Fibroblast of peridontal ligament (primary cell): Measurements from ENCODE around the gene PLXDC2.

ENCODE experiments used
- DNase-seq: peaks from one replicate; pipeline ENCODE4 v3.0.0-alpha.2; 2010; ENCODE audit errors: extremely low read depth

PLXDC2 gene

GRCh38 chr10:20271490-20271889 is 455.3 kb downstream of the PLXDC2 start:
- DNase-seq, result no peak

DNA sequence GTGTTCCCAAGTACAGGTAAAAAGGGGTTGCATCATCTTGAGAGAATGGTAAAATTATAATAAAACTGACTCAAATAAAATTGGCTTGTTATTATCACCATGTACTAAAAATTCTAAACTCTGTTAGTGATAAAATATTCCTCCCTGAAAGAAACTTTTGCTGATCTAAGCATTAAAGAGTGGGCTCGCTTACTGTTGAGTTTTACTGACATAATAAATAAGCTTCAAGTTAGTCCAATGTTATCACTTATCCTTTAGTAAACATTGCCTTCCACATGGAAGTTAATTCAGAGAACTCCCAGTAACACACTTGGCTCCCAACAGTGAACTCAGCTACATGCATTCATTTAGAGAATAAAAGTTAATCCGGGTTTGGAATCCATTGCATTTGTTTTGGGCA is 456.4 kb downstream of the PLXDC2 start:
- DNase-seq, result no peak

DNA sequence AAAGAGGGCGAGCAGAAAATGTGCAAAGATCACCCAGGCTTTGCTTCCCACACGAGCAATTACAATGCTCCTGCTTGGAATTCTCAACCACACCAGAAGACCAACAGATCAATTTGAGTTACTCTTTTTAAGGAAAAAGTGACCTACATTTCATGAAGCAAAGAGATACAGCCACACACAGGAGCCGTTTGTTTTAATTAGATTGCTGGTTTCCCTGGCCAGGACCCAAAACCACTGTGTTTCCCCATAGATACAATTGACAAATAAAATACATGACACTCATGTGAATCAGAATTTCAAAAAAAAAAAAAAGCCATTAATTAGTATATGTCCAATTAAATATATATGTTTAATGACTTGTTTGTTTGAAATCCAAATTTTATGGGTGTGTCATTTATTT is 458.3 kb downstream of the PLXDC2 start:
- no peak for DNase-seq

- DNase-seq, result no peak
Observed at GRCh38 chr10:20276127-20276979, 460.1 kb downstream of the PLXDC2 start.

- no peak for DNase-seq
Observed at GRCh38 chr10:20277820-20278219, 461.6 kb downstream of the PLXDC2 start.

GRCh38 chr10:20281579-20281978 is 465.3 kb downstream of the PLXDC2 start:
- no peak for DNase-seq

DNA sequence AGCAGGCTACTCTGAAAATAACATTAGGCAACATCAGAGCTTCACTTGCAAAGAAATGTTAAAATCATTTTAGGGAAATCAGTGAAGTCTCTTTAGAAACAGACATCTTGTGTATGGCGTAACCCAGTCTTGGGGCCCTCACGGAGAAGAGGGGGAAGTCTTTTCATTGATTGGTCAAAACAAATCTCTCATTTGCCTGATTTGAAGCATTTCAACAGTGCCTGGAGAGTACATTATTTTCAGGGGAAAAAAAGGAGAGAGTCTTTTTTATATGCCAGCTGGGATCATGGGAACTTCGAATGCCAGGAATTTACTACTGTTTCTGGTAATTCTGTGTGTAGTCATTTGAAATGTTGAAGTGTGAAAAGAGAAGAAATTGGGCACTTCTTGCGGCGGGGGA is 471.4 kb downstream of the PLXDC2 start:
- no peak for DNase-seq

- DNase-seq, result no peak
Observed at GRCh38 chr10:20288060-20288459, 471.8 kb downstream of the PLXDC2 start.

DNA sequence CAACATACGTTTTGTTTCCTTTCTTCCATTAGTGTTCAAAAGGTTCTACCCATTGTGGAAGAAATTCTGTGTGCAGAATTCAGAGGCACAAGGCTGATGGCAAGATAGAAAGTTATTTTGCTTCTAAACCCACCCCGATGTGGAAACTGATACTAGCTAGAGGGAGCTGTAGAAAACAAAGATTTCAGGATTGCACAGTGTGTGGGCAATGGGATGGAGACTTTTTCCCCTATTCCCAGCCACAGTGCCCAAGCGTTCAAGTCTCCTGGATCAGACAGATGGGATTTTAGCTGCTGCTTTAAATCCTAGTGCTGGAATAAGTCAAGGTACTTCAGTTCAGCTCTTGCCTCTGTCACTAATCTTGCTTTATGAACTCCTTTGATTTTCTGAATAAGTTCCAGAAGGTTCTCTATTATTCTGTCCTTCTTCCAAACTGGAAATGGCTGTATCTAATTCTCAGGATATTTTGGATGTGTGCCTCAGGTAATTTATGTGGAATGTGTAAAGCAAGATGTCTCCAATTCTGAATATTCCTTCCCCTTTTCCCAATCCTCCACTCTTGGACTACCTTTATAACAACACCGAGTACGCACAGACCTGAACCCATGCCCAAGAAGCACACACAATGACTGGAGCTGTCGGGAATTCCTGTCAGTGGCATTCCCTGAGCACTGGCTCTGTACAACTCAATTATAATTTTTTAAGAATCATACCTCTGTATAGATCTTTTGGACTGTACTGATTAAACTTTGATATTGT is 473.0 kb downstream of the PLXDC2 start:
- DNase-seq, result no peak

- DNase-seq, result no peak
Observed at GRCh38 chr10:20298417-20298816, 482.2 kb downstream of the PLXDC2 start.

DNA sequence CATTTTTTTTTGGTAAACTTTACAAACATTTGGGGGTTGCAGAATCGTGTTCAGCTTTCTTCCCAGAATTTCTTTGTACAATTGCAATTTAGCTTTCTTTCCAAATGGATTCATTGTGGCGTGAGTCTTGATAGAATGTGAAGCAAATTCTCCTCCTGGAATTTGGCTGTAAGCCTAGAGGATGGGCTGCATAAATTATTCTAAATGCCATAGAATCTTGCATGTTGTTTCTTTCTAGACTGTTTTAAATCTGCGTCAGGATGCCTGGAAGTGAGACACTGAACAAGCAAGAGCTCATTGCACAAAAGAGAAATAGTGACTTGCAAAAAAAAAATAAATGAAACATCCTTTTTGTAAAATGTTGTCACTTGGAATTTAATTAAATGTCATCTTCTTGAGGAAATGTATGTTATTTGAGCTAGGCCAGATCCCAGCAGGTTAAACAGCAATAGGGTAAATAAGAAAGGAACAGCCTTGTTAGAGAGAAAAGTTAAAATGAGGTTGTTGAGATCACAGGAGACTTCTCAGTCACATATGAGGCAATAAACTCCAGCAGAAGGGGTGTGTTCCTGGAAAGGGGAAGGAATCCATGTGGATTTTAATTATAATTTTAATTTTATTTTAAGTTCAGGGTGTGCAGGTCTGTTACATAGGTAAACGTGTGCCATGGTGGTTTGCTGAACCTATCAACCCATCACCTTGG is 483.0 kb downstream of the PLXDC2 start:
- DNase-seq, result no peak

GRCh38 chr10:20300735-20301134 is 484.5 kb downstream of the PLXDC2 start:
- no peak for DNase-seq

DNA sequence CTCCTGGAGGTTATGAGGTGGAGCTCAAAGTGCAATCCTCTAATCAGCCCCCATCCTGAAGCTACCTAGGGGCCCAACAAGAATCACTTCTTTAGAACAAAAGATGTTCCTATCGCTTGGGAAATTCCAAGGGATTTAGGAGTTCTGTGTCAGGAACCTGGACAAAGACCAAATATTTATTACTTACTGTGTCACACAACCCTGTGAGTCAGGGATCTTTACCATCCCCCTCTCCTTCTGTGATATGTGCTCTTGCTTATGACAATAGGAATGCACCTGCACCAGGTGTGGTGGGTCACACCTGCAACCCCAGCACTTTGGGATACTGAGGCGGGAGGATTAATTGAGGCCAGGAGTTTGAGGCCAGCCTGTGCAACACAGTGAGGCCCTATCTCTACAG is 485.8 kb downstream of the PLXDC2 start:
- no peak for DNase-seq

GRCh38 chr10:20303453-20304152 is 487.4 kb downstream of the PLXDC2 start:
- DNase-seq, result no peak

DNA sequence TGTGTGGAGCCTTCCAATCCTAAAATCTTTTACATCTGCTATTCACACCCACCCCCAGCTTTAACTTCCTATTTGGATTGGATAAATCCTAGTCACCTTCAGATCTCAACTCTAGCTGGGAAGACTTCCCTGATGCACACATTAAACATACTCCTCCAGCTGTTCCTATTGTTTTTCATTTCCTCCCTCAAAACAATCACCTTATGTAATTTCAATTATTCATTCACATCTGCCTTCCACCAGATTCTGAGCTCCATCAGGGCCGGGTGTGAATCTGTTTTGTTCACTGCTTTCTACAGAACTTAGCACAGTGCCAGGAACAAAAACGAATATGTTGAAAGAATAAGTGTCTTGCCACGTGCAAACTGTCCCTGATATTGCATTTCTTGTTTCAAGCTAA is 497.4 kb downstream of the PLXDC2 start:
- DNase-seq, result no peak

DNA sequence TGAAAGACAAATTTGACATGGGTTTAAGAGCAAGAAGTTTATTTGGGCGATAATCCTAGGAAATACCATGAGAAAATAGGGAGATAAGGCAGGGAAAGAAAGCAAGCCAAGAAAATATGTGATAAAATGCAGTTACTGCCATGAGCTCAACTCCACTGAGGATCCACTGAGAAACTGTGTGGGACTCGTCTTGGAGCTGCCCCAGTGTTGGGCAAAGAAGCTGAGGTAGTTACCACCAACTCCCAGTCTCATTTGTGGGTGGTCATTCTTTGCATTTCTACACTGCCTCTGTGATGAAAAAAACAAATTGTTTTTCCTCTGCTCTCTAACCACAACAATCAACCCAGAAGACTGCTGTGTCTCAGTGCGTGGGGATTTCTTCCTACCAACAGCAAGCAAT is 498.2 kb downstream of the PLXDC2 start:
- DNase-seq, result no peak

DNA sequence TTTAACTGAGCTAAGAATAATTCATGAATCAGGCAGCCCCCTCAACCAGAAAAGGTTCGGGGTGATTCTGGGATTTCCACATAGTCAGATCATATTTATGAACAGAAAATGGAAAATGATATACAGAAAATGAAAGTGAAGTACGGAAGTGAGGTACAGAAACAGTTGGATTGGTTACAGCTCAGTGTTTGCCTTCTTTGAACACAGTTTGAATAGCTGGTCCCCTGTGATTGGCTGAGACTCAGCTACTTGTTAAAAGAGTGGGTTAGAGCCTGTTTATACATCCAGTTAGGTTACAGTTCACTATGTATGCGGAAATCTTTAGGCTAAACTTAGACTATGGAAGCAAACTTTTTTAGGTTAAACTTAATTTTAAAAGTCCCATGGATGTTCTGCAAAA is 511.7 kb downstream of the PLXDC2 start:
- no peak for DNase-seq

DNA sequence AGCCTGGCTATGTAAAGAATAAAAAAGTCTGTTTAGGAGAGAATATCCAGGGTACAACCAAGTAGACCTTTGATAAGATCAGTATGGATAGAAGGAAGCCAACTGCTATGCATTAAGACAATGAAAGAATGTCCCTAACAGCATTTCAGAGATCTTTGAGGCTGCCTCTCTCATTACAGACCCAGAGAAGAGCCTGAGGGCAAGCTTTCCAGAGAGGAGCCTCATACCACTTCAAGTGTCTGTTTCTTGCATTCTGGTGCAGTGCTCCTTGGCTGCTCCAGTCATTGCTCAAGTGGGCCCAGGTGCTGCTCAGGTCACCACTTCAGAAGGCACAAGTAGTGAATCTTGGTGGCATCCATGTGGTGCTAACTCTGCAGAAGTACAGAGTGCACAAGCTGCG is 514.0 kb downstream of the PLXDC2 start:
- no peak for DNase-seq

- DNase-seq, result no peak
Observed at GRCh38 chr10:20334559-20334958, 518.3 kb downstream of the PLXDC2 start.
